K562 treated with DMSO at 1 percent for 12 hours (cell line): ENCODE data around the gene SELENOV. TPM values are rescaled to one million over a fixed set of nuclear protein-coding genes. Genes with fewer than 3 reads are reported as not detected.

Source experiments
- total RNA-seq: library from RNA; unstranded; fragments of 300-600 nt; gene quantifications from 2 replicates; pipeline ENCODE4 v1.2.3, GENCODE V29; 2022; ENCODE audit not compliant: insufficient read depth

SELENOV gene, protein sequence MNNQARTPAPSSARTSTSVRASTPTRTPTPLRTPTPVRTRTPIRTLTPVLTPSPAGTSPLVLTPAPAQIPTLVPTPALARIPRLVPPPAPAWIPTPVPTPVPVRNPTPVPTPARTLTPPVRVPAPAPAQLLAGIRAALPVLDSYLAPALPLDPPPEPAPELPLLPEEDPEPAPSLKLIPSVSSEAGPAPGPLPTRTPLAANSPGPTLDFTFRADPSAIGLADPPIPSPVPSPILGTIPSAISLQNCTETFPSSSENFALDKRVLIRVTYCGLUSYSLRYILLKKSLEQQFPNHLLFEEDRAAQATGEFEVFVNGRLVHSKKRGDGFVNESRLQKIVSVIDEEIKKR
- total RNA-seq = not detected in 2 replicates

DNA sequence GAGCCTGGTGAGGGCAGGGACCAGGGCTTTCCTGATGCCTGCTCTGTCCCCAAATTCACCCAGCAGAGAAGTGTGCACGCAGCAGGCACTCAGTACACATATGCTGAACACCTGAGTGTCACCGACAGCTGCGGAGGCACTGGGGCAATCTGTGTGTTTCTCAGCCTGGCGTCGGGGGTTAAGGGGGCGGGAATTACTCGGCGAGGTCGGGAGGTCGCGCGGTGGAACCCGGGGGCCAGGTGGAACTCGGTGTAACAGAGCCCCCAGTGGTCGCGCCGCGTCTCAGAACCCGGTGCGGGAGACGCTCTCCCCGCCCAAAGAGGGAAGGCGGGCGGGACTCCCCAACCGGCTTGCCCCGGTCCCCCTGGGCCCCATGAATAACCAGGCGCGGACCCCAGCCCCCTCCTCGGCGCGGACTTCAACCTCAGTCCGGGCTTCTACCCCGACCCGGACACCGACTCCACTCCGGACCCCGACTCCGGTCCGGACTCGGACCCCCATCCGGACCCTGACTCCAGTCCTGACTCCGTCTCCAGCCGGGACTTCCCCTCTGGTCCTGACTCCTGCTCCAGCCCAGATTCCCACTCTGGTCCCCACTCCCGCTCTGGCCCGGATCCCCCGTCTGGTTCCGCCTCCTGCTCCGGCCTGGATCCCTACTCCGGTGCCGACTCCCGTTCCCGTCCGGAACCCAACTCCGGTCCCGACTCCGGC, at the start of gene SELENOV:
Gene SELENOV, plus strand, starts transcription at position 300 of the 711 bp plus-strand sequence. Its CDS starts 74 bp downstream, at position 374.

DNA sequence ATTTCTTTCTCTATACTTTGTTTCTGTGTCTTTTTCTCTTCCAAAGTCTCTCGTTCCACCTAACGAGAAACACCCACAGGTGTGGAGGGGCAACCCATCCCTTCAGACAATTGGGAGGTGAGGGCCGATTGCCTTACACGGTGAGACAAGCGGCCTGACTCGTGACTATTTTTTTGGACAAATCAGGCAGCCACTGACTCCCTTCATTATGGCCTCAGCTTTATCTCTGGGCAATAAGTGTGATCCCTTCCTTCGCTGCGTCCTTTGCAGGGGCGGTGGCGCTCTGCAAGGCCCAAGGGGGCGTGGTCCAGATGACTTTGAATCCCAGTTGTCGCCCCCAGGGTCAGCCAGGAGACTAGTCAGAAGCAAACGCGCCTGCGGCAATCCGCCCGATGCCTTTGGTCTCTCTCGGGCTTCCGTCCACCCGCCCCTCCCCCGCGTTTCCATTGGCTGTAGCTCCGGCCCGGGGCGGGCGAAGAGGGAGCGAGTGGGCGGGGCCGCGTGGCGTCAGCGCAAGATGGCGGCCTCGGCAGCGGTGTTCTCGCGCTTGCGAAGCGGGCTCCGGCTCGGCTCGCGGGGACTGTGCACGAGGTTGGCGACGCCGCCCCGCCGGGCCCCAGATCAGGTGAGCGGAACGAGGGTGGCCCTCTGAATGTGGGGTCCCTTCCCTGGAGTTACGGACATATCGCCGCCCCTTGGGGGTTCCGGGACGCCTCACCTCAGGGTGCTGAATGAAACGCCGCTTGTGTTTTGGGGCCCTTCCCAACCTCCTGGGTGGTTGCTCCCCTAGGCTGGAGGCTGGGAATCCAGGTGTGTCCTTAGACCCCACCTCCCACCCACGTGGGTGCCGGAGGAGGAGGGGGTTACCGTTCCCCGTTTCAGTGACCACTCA, 34.4 kb upstream of the SELENOV start, which contains the start of gene TIMM50:
Gene TIMM50, plus strand, starts transcription at position 502 of the 892 bp plus-strand sequence. Its CDS starts 16 bp downstream, at position 518.

GRCh38 chr19:39498798-39499642, 15.9 kb upstream of the SELENOV start, which contains the start of gene DLL3:
Gene DLL3 (plus strand): TSS chr19:39498947. CDS start chr19:39498975, 28 bp downstream.

GRCh38 chr19:39532233-39533002, 17.5 kb downstream of the SELENOV start, which contains the start of gene EID2B:
Gene EID2B (minus strand): TSS chr19:39532852. CDS start chr19:39532802, 50 bp downstream.

GRCh38 chr19:39539518-39540332, 24.8 kb downstream of the SELENOV start, which contains the start of gene EID2:
Gene EID2 (minus strand): TSS chr19:39540161. CDS start chr19:39540079, 82 bp downstream.

Other genes starting within 250 kb of the SELENOV start
- gene IFNL2, start 246.7 kb upstream of the SELENOV start, total RNA-seq = not detected in 2 replicates
- not detected in 2 replicates for gene IFNL1, start 218.7 kb upstream of the SELENOV start, total RNA-seq
- 6.5 and 7.8 TPM in 2 replicates for gene LRFN1, start 194.3 kb upstream of the SELENOV start, total RNA-seq
- gene GMFG, start 179.1 kb upstream of the SELENOV start, total RNA-seq = 80.2 and 106 TPM in 2 replicates
- 65.8 and 145 TPM in 2 replicates for gene SAMD4B, start 172.7 kb upstream of the SELENOV start, total RNA-seq
- gene PAF1, start 124.0 kb upstream of the SELENOV start, total RNA-seq = 36.9 and 49.1 TPM in 2 replicates
- gene MED29, start 123.8 kb upstream of the SELENOV start, total RNA-seq = 19.4 and 29.2 TPM in 2 replicates
- 14.9 and 25.6 TPM in 2 replicates for gene ZFP36, start 108.3 kb upstream of the SELENOV start, total RNA-seq
- 3.2 and 10.9 TPM in 2 replicates for gene PLEKHG2, start 102.5 kb upstream of the SELENOV start, total RNA-seq
- 8,803 and 14,511 TPM in 2 replicates for gene RPS16, start 79.2 kb upstream of the SELENOV start, total RNA-seq
- 87.3 and 120 TPM in 2 replicates for gene SUPT5H, start 69.6 kb upstream of the SELENOV start, total RNA-seq
- gene TIMM50, start 34.3 kb upstream of the SELENOV start, total RNA-seq = 103 and 120 TPM in 2 replicates
- gene DLL3, start 16.2 kb upstream of the SELENOV start, total RNA-seq = 0.70 and 2.0 TPM in 2 replicates
- gene EID2B, start 17.7 kb downstream of the SELENOV start, total RNA-seq = 4.9 and 9.6 TPM in 2 replicates
- 19.1 and 23.0 TPM in 2 replicates for gene EID2, start 25.0 kb downstream of the SELENOV start, total RNA-seq
- gene LGALS13, start 87.4 kb downstream of the SELENOV start, total RNA-seq = 3.8 TPM in 1 of 2 replicates, not detected in the other
- not detected in 2 replicates for gene LGALS16, start 140.8 kb downstream of the SELENOV start, total RNA-seq
- not detected in 2 replicates for gene LGALS14, start 189.3 kb downstream of the SELENOV start, total RNA-seq
- gene CLC, start 222.9 kb downstream of the SELENOV start, total RNA-seq = not detected in 2 replicates